IPS-NIHi7 (cell line): ENCODE results near the gene CFAP251.

ENCODE experiments used
- DNase-seq: peaks from one replicate; pipeline ENCODE4 v3.0.0; 2012; ENCODE audit warnings: mixed read lengths; ENCODE audit errors: extremely low spot score

The CFAP251 gene

DNA sequence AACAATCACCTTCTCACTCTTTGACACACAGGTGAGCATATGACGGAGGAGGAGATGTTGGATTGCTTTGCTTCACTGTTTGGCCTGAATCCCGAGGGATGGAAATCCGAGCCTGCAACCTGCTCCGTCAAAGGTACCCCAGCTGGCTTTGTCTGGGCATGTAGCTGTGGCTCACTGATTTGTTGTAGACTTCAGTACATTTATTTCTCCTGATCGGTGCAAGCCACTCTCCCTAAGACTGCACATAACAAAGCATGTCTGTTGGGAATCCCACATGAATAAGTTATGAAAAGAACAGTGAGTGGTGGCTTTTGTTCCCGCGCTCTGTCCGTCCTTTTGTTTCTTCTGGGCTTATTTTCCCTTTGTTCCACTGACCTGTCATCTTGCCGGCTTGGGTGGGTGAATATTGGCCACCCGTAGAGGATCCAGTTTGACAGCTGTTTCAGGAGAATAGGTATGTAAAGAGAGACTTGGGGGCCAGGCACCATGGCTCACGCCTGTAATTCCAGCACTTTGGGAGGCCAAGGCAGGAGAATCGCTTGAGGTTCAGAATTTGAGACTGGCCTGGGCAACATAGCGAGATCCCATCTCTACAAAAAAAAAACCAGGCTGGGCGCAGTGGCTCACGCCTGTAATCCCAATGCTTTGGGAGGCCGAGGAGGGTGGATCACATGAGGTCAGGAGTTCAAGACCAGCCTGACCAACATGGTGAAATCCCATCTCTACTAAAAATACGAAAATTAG, 83.2 kb downstream of the CFAP251 start:
- DNase-seq: no peak

DNA sequence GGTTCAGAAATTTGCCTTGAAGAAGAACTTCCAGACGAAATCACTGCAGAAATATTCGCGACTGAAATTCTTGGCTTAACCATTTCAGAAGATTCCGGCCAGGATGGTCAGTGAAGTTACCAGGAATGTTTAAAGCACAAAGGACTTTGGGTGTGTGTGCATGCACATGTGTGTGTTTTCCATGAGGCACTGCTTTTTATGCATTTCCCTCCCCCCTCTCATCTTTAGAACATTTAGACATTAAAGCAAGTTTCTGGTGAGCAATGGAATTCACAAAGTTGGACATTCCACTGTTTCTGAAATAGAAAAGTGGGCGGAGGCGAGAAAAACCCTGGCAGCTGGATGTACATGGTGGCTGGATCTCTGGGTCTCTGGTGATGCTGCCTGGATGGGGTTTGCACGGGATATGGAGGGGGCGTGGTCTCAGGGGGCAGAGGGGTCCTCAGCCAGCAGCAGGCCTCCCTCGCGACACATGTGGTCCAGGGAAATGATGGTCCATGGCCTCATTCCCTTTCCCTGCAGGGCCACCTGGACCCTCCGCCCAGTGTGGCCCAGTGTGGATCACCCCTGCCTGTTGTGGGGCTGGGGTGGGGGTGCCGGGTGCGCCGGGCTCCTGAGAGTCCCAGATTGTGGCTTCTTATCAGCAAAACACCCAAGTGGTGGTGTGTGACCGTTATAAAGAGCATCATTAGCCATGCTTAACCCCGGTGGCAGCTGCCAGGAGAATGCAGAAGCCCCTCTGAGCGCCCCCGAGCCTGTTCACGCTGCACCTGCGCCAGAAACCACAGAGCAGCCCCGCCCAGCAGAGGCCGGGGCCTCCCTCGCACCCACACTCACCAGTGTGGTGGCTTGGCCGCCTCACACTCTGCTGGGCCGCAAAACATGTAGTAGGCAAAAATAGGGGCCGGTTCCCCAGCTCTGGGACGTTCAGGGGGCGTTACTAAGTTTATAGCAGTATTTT, 85.5 kb downstream of the CFAP251 start:
- DNase-seq: no peak

DNA sequence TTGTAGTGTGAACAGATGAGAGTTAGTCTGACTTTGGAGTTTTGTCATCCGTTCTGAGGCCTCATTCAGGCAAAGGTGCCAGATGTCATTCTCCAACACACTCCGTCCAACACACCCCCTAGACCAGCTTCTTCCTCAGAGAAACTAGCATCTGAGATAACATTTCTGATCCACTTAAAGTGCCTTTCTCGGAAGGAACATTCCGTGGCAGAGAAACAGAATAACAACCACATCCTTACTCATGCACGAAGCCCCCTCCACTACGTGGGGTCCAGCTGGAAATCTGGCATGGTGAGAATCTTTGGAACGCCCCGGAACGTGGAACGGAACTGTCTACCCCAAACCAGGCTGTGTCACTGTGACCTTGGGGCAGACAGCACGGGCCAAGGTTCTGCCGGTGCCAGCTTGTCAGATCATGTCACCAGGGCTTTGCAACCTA, 86.3 kb downstream of the CFAP251 start:
- no peak for DNase-seq

DNA sequence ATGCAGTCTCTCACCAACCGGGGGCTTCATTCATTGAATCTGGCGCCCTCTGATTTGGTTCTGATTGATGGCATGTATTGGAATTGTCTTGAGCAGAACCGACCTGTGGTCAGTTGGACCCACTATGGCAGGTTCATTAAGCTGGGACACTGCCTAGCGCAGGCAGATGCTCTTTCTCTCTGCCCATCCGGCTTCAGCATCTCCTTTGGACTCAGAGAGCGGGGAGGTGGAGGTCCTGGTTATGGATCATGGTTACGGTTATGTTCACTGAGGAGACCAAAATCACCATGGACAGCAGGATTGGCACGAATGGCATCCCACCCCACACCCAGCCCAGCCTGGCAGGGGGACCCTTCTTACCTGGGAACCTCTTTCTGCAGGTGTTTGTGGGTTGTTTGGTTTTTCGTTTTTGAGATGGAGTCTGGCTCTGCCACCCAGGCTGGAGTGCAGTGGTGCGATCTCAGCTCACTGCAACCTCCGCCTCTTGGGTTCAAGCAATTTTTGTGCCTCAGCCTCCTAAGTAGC, 86.9 kb downstream of the CFAP251 start:
- no peak for DNase-seq

DNA sequence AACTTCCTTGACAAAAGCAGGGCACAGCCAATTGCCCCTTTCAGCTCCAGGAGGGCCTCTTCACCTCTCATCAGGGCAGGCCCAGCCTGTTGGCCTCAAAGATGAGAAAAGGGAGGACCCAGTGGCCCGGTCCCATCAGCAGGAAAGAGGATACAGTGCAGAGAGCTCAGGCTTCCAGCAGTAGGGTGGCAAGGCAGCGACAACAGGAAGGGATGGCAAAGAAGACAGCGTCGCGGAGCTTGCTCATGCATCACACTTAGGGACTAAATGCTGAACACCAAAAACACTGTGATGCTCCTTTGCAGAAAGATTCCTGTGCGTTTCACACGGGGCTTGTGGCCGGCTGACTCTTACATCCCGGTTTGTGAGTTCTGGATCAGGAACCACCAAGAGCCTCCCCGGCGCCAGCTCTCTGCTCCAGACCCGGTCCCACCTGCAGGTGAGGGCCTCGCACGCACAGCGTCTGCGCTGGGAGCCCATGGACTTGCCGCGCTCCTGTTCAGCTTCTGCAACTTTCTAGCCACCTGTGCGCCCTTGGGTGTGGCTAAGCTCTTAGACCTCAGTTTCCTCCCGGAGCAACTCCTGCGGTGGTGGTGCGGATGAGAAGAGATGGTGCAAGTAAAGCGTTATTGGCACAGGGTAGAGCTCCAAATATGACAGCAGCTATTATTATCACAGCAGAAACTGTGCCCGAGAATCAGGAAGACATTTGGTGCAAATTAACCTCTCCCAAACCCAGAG, 88.0 kb downstream of the CFAP251 start:
- DNase-seq: no peak

DNA sequence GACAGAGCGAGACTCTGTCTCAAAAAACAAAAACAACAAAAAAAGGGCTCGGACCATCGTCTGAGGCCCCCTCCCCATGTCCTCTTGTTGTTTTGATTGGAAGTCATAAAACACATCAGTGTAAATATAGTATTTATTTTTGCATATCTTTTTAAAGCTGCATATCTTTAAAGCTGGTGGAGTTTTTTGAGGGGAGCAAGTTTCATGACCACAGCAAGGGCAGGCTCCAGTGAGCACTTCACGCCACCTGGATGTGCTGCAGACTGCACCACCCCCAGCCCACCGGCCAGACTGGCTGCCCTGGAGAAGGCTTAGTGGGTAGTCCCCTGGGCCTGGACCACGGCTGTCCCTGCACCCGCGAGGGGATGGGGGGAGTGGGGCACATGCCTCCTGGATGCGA, 91.3 kb downstream of the CFAP251 start:
- no peak for DNase-seq

DNA sequence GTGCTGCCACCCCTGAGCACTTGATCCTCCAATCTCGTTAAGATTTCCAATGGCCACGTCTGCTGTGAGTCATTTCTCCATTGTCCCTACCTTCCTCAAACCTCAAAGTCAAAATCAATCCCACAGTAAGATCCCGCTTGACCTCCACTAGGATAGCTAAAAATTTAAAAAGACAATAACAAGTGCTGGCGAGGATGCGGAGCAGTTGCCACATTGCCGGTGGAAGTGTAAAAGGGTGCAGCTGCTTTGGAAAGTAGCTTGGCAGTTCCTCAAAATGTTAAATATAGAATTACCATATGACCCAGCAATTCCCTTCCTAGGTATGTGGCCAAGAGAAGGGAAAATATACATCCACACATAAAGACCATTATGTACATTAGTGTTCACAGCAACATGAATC, 93.8 kb downstream of the CFAP251 start:
- no peak for DNase-seq

DNA sequence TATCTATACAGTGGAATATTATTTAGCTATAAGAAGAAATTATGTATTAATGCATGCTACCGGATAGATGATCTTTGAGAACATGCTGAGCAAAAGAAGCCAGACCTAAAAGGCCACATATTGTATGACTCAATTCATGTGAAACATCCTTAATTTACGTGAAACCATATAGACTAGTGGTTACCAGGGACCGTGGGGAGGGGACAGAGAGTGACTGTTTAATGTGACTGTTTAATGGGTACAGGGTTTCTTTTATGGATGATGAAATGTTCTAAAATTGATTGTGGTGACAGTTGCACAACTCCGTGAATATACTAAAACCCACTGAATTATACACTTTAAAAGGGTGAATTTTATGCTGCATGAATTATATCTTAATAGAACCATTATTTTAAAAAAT, 94.7 kb downstream of the CFAP251 start:
- DNase-seq: no peak

DNA sequence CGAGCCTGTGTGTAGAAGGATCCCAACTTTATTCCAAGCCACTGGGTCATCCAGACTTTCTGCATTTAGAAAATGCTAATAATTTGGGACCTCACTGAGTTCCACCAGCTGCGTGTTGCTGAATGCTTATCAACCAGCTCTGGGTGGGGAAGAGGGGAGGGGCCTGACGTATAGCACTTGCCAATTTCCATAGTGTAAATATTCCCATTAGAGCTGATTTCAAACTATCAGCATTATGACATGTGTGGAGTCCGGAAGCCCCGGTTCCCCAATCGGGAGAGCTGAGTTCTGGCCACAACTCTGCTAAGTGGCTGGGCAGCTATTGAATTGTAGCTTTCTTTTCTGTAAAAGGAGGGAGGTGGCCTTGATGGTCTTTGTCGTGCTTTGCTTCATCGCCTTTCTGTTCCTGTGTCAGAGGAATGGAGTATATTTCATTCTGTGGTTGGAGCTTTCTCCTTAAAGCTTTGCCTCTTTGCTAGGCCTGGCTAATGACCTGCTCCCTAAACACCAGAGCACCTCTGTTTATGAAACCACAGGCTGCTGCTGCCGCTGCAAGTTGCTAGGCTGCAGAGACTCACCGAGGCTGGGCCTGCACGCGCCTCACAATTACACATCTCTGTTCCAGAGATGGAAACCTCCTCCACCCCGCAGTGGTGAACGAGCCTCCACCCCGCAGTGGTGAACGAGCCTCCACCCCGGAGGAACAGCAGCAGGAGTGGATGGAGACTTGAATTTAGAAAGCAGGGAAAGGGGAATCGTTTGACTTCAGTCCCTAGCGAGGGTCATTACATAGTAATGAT, 95.6 kb downstream of the CFAP251 start:
- no peak for DNase-seq

DNA sequence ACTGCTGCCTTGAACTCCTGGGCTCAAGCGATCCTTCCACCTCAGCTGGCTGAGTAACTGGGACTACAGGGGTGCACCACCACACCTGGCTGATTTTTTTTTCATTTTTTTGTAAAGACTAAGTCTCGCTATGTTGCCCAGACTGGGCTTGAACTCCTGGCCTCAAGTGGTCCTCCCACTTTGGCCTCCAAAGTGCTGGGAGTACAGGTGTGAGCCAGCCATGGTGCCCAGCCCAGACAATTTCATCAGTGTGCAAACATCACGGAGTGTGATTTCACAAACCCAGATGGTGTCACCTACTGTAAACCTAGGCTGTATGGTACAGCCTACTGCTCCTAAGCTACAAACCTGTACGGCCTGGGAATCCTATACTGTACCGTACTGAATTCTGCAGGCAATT, 96.4 kb downstream of the CFAP251 start:
- DNase-seq: no peak

DNA sequence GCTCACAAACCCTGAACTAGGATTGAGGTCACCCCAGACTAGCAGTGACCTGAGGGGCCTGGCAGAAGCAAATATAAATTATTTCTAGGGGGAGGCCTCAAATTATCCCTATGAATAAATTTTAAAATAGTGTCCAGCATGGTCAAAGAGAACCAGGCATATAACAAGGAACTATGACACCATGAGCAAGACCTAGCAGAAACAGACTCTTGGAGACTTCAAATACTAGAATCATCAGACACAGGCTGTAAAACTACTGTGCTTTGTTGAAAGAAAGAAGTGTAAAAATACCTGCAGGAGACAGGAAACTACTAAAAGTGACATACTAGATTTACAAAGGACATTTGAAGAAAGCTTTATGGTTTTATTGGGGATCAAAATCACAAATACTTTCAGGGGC, 100.1 kb downstream of the CFAP251 start:
- DNase-seq: no peak

DNA sequence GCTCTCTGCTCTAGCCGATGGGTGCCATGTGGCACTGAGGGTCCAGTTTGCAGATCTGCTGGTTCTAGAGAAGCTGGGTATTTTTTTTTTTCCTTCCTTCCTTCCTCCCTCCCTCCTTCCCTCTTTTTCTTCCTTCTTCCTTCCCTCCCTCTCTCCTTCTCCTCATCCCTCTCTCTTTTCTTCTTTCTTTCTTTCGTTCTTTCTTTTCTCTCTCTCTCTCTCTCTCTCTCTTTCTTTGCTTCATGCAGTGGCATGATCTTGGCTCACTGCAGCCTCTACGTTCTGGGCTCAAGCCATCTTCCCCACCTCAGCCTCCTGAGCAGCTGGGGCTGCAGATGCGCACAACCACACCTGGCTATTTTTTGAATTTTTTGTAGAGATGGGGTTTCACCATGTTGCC, 100.5 kb downstream of the CFAP251 start:
- no peak for DNase-seq

DNA sequence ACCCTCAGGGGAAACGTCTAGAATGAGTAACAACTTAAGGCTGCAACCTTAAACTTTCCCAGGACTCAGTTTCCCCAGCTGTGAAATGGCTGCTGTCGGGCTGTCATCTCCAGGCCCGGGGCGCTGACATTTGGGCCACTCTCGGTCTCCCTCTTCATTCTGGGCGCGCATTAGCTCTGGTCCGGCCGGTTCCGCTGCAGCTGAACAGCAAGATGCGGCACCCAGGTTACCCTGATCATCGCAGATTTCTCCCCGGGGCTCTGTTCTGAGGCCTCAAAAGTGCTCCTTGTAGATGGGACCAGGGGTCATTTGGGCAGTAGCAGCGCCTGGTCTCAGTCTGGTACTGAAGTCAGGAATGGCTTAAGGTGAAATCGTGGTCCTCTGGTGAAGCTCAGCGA, 102.4 kb downstream of the CFAP251 start:
- DNase-seq: no peak

DNA sequence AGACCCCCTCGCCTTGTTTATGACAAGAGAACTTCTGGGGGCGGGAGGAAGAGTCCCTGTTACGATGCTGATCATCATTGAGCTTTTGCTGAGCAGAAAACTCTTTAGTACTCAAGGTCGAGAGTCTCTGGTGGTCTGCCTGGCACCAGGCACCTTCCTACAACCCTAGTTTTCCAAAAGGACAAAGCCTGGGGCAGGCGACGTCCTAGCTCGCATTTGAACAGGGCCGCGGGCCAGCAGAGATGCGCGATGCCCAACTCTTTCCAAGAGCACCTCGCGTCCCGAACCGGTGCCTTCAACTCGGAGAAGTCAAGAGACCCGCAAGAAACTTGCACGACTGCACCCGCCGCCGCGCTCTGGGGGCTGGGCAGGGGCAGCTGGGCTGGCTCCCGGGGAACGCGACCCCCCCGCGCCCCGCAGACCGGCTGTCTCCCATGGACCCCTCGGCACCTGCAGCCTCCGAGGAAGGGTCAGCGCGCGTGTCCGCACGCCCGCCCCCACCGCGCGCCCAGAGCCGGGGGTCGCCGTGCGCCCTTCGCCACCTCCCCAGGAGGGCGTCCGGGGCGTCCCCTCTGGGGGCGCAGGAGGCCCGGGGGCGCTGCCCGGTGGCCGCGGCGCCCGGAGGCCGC, 102.9 kb downstream of the CFAP251 start:
- DNase-seq: peak; percentile 44

DNA sequence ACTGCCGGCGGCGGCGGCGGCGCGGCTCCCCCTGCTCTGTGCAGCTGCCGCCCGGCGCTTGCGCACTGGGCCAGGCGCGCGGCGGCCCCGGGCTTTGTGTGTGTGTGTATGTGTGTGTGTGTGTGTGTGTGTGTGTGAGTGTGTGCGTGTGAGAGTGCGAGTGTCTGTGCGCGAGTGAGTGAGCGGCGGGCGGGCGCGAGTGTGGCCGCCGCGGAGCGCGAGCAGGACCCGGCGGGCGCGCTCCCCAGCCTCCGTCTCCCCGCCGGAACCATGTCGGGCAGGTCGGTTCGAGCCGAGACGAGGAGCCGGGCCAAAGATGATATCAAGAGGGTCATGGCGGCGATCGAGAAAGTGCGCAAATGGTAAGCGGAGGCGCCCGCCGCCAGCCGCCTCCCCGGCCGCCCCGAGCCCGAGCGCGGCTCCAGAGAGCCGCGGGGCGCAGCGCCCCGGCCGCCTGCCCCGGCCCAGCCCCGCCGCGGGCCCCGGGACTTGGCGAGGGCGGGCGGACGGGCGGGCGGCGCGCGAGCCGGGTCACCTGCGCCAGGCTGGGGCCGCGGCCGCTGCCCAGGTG, 103.5 kb downstream of the CFAP251 start, which contains the start of gene BCL7A:
TSS of gene BCL7A (plus strand) at position 63 of the 571 bp plus-strand sequence. CDS start at position 271, 208 bp downstream.
- peak; percentile 75 for DNase-seq

DNA sequence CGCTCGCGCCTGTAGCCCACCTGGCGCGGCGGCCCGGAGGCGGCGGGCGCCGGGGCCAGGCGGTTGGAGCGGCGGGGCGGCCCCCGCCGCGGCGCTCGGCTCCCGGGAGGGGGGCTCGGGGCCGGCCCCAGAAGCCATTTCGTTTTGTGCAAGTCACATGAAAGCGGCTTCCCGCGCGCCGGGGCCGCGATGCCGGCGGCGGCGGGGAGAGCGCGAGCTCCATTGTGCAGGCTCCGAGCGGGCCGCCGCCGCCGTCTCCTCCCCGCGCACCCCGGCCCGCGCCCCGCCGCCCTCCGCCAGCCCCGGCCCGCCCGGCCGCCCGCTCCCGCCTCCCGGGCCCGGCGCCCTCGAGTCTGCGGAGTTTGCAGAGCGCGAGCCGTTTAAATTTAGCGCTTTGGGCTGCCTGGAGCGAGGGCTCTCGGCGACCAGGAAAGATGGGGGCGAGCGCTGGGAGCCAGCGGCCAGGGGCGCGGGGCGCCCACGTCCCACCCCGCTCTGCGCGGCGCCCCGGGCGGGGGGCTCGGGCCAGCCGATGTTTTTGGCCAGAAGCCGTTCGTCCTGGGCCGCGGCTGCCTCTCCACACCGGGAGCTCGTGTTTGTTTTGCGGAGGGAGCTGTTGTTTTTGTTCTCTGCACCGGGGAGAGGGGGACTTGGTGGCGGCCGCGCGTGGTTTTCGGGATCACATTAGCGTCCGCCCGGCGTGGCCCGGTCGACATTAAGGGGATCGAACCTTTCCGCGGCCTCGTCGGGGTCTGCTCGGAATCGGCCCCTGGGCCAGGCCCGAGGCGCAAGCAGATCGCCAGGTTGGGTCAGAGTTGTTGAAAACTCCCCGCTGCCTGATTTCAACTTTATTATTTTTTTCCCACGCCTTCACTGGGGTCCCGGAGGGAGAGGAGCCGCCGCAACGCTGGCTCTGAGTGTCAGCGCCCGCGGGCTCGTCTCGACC, 104.3 kb downstream of the CFAP251 start:
- peak; percentile 53 for DNase-seq

DNA sequence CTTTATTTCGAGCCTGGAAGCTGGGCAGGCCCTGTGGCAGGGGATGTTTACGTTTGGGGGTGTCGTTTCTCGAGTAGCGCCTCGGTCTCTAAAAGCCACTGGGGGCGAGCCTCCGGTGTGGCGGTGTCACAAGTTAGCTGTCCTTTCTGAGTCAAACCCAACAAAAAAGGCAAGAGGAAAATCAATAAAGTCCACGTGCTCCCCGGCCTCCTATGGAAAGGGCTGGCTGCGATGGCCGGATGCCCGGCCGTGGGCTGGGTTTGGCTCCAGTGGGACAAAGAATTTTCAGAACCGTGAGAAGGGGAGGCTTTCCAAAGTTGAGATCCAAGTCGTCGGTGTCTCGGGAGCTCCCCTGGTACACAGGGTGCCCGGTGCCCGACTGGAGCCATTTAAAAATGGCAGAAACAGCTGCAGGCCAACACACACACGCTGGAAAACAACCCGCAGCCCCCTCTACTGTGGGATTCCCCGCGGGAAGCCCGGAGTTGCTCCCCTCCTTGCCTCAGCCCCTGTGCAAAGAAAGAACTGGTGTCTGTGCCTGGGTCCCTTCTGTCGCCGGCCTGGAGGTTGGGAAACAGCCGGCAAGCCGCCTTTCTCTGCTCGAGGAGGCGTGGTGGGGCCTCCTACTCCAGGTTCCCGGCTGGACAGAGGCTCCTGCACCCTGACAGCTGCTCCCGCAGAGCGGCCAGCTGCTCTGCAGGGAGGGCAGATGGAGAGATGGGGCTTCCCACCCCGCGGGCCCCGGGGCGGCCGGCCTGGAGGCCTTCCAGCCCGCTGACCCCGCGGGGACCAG, 105.1 kb downstream of the CFAP251 start:
- DNase-seq: peak; percentile 53

DNA sequence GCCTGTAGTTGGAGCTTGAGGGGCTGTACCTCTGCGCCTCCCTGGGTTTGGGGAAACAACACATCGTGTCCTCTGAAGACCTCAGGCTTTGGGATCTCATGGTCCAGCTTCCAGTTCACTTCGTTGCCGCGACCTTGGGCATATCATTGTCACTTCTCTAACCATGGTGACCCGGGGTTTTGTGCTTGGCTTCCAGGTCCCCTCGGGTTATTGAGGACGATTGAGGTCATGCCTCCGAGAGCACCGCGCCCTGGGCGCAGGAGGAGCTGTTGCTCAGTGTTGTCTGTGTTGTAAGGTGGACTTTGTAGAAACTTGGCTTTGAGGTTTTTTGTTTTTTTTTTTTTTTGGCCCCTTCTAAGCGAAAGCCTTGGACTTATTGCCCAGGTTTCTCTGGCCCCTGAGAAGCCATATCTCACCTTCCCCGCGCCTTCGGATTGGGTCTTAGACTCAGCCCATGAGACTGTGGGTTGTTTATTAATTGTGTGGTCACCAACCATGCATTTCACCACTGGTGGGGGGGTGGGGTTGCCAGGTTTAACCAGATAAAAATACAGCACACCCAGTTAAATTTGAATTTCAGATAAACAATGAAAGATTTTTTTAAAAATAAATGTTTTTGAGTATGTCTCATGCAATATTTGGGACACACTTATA, 105.9 kb downstream of the CFAP251 start:
- DNase-seq: no peak
